Activated naive CD8-positive, alpha-beta T cell treated with anti-CD3 and anti-CD28 coated beads, Interleukin-2, amount 50 U/mL, for 24 hours (primary cell): ENCODE results near the gene PTPN14.

Source experiments
- ATAC-seq: fragments of 150-1000 bp; cut with Tn5 transposase; one replicate; pipeline ENCODE4 v1.10.0; 2021
- DNase-seq: peaks from one replicate; pipeline ENCODE4 v3.0.0; 2021
- H3K27ac Mint-ChIP-seq: one replicate; pipeline ENCODE4 v1.8.0; 2021; ENCODE audit warnings: mild to moderate bottlenecking, mixed read lengths
- H3K27me3 Mint-ChIP-seq: one replicate; pipeline ENCODE4 v1.8.0; 2021; ENCODE audit warnings: mixed read lengths
- H3K36me3 Mint-ChIP-seq: one replicate; pipeline ENCODE4 v1.8.0; 2021; ENCODE audit warnings: low read depth, mixed read lengths
- H3K4me1 Mint-ChIP-seq: one replicate; pipeline ENCODE4 v1.8.0; 2021; ENCODE audit warnings: mixed read lengths
- H3K4me3 Mint-ChIP-seq: one replicate; pipeline ENCODE4 v1.8.0; 2021; ENCODE audit warnings: mild to moderate bottlenecking, moderate library complexity, mixed read lengths
- H3K9me3 Mint-ChIP-seq: one replicate; pipeline ENCODE4 v1.8.0; 2021; ENCODE audit warnings: mixed read lengths

PTPN14 gene

GRCh38 chr1:214383381-214384372 is 167.7 kb downstream of the PTPN14 start:
- no peak overlapping the region for H3K4me3 Mint-ChIP-seq
- no peak overlapping the region for H3K27ac Mint-ChIP-seq
- DNase-seq: no peak
- no peak for ATAC-seq
- H3K36me3 Mint-ChIP-seq: no peaks in the 10 kb centered on the region
- no peaks in the 10 kb centered on the region for H3K4me1 Mint-ChIP-seq
- no peaks in the 10 kb centered on the region for H3K27me3 Mint-ChIP-seq
- H3K9me3 Mint-ChIP-seq: no peaks in the 10 kb centered on the region

- Mint-ChIP-seq H3K9me3 (no peaks in the 10 kb centered on the region), H3K27me3 (no peaks in the 10 kb centered on the region), H3K27ac (no peak overlapping the region), H3K36me3 (no peaks in the 10 kb centered on the region), H3K4me1 (no peaks in the 10 kb centered on the region), H3K4me3 (no peak overlapping the region)
- no peak for DNase-seq
- ATAC-seq: no peak
Observed at GRCh38 chr1:214380986-214381695, 170.3 kb downstream of the PTPN14 start.

- no peaks in the 10 kb centered on the region for H3K36me3 Mint-ChIP-seq
Observed at GRCh38 chr1:214380396-214380795, 171.0 kb downstream of the PTPN14 start.

GRCh38 chr1:214379236-214379970 is 172.0 kb downstream of the PTPN14 start:
- ATAC-seq (no peak), DNase-seq (no peak)
- Mint-ChIP-seq H3K4me3 (no peak overlapping the region), H3K4me1 (no peaks in the 10 kb centered on the region), H3K27me3 (no peaks in the 10 kb centered on the region), H3K27ac (no peak overlapping the region), H3K36me3 (no peaks in the 10 kb centered on the region), H3K9me3 (no peaks in the 10 kb centered on the region)

More at GRCh38 chr1:214380396-214380795, 171.0 kb downstream of the PTPN14 start:
- Mint-ChIP-seq H3K27me3 (no peaks in the 10 kb centered on the region), H3K27ac (no peak overlapping the region), H3K4me1 (no peaks in the 10 kb centered on the region), H3K4me3 (no peak overlapping the region), H3K9me3 (no peaks in the 10 kb centered on the region)
- DNase-seq (no peak), ATAC-seq (no peak)

- H3K27me3 Mint-ChIP-seq: no peaks in the 10 kb centered on the region
- H3K36me3 Mint-ChIP-seq: no peaks in the 10 kb centered on the region
- H3K4me3 Mint-ChIP-seq: no peak overlapping the region
- H3K4me1 Mint-ChIP-seq: no peaks in the 10 kb centered on the region
- no peaks in the 10 kb centered on the region for H3K9me3 Mint-ChIP-seq
- no peak overlapping the region for H3K27ac Mint-ChIP-seq
- DNase-seq (no peak), ATAC-seq (no peak)
Observed at GRCh38 chr1:214378492-214378891, 172.9 kb downstream of the PTPN14 start.

GRCh38 chr1:214377886-214378285 is 173.5 kb downstream of the PTPN14 start:
- H3K4me3 Mint-ChIP-seq: no peak overlapping the region
- H3K9me3 Mint-ChIP-seq: no peaks in the 10 kb centered on the region
- ATAC-seq (no peak), DNase-seq (no peak)
- H3K27me3 Mint-ChIP-seq: no peaks in the 10 kb centered on the region
- no peak overlapping the region for H3K27ac Mint-ChIP-seq
- no peaks in the 10 kb centered on the region for H3K4me1 Mint-ChIP-seq
- no peaks in the 10 kb centered on the region for H3K36me3 Mint-ChIP-seq

- no peak overlapping the region for H3K27ac Mint-ChIP-seq
- H3K9me3 Mint-ChIP-seq: no peaks in the 10 kb centered on the region
- no peak for ATAC-seq
- H3K4me3 Mint-ChIP-seq: no peak overlapping the region
- no peaks in the 10 kb centered on the region for H3K27me3 Mint-ChIP-seq
- no peaks in the 10 kb centered on the region for H3K36me3 Mint-ChIP-seq
- DNase-seq: no peak
- H3K4me1 Mint-ChIP-seq: no peaks in the 10 kb centered on the region
Observed at GRCh38 chr1:214377485-214377884, 173.9 kb downstream of the PTPN14 start.

GRCh38 chr1:214372092-214372491 is 179.3 kb downstream of the PTPN14 start:
- Mint-ChIP-seq H3K4me3 (no peak overlapping the region), H3K4me1 (no peaks in the 10 kb centered on the region), H3K27ac (no peak overlapping the region), H3K27me3 (peaks cover 4% of the 10 kb centered on the region), H3K36me3 (no peaks in the 10 kb centered on the region), H3K9me3 (no peaks in the 10 kb centered on the region)
- DNase-seq (no peak), ATAC-seq (no peak)

GRCh38 chr1:214370615-214371014 is 180.8 kb downstream of the PTPN14 start:
- Mint-ChIP-seq H3K36me3 (no peaks in the 10 kb centered on the region), H3K4me3 (no peak overlapping the region)

GRCh38 chr1:214369364-214369763 is 182.0 kb downstream of the PTPN14 start:
- Mint-ChIP-seq H3K27me3 (peaks cover 11% of the 10 kb centered on the region), H3K9me3 (no peaks in the 10 kb centered on the region), H3K4me3 (no peak overlapping the region), H3K4me1 (no peaks in the 10 kb centered on the region), H3K27ac (no peak overlapping the region), H3K36me3 (no peaks in the 10 kb centered on the region)
- ATAC-seq (no peak), DNase-seq (no peak)

More at GRCh38 chr1:214370615-214371014, 180.8 kb downstream of the PTPN14 start:
- Mint-ChIP-seq H3K4me1 (no peaks in the 10 kb centered on the region), H3K9me3 (no peaks in the 10 kb centered on the region), H3K27me3 (peaks cover 8% of the 10 kb centered on the region), H3K27ac (no peak overlapping the region)
- DNase-seq (no peak), ATAC-seq (no peak)

- Mint-ChIP-seq H3K4me1 (no peaks in the 10 kb centered on the region), H3K27me3 (peaks cover 21% of the 10 kb centered on the region), H3K36me3 (no peaks in the 10 kb centered on the region), H3K4me3 (no peak overlapping the region), H3K9me3 (no peaks in the 10 kb centered on the region), H3K27ac (no peak overlapping the region)
- no peak for DNase-seq
- no peak for ATAC-seq
Observed at GRCh38 chr1:214367841-214368240, 183.6 kb downstream of the PTPN14 start.

GRCh38 chr1:214364786-214365295 is 186.6 kb downstream of the PTPN14 start:
- Mint-ChIP-seq H3K9me3 (no peaks in the 10 kb centered on the region), H3K27me3 (peaks cover 33% of the 10 kb centered on the region), H3K4me3 (no peak overlapping the region), H3K4me1 (peaks cover 4% of the 10 kb centered on the region), H3K36me3 (no peaks in the 10 kb centered on the region), H3K27ac (no peak overlapping the region)
- no peak for DNase-seq
- no peak for ATAC-seq

- no peak for DNase-seq
- H3K27me3 Mint-ChIP-seq: peaks cover 33% of the 10 kb centered on the region
Observed at GRCh38 chr1:214364386-214364785, 187.0 kb downstream of the PTPN14 start.

GRCh38 chr1:214363386-214363785 is 188.0 kb downstream of the PTPN14 start:
- peaks cover 33% of the 10 kb centered on the region for H3K27me3 Mint-ChIP-seq

More at GRCh38 chr1:214364386-214364785, 187.0 kb downstream of the PTPN14 start:
- H3K4me1 Mint-ChIP-seq: peaks cover 4% of the 10 kb centered on the region
- no peaks in the 10 kb centered on the region for H3K36me3 Mint-ChIP-seq
- ATAC-seq: no peak
- no peaks in the 10 kb centered on the region for H3K9me3 Mint-ChIP-seq
- no peak overlapping the region for H3K27ac Mint-ChIP-seq
- H3K4me3 Mint-ChIP-seq: no peak overlapping the region

More at GRCh38 chr1:214363386-214363785, 188.0 kb downstream of the PTPN14 start:
- H3K36me3 Mint-ChIP-seq: no peaks in the 10 kb centered on the region
- H3K9me3 Mint-ChIP-seq: no peaks in the 10 kb centered on the region
- DNase-seq: no peak
- H3K27ac Mint-ChIP-seq: no peak overlapping the region
- H3K4me3 Mint-ChIP-seq: no peak overlapping the region
- peaks cover 4% of the 10 kb centered on the region for H3K4me1 Mint-ChIP-seq
- ATAC-seq: no peak
